HG02852 (cell line): ENCODE data around the gene KLF16.

Experiments
- ATAC-seq: cut with Tn5 transposase; IDR thresholded peaks from one replicate; pipeline ENCODE4 v1.9.1; 2021; ENCODE audit warnings: mild to moderate bottlenecking, moderate library complexity; ENCODE audit not compliant: unreplicated experiment

The KLF16 gene

DNA sequence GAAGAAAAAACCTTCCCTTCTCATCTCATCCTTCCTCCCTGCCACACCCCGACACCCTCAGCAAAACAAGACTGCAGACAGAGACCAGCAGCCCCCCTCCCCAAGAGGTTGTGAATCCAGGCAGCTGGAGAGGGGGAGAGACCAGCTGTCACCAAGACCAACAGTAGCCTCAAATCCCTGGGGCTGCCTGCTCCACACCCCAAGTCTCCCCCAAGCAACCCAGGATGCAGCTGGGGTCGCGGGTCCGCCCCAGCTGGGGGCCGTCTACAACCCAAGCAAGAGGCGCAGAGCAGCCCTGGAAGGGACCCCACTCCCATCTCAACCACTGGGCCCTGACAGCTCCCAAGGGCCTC is 7.1 kb downstream of the KLF16 start:
- ATAC-seq, result no peak

DNA sequence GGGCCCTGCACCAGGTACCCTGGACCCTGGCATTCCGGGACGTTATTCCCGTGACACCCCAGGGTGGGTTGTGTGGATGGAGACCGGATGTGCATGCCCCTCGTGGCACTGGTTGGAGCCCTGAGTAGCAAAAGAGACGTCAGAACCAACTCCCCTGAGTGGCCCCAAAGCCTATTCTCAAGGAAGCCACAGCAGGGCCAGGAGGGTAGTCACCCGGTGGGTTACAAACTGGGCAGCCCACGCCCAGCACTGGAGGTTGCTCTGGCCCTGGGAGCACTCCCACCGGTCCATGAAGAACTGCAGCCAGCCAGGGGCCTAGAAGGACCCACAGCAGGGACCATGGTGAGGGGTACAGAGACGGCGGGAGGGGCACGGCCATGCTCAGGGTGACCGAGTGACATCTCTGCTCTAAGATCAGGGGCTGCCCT is 7.5 kb downstream of the KLF16 start:
- ATAC-seq, result no peak

DNA sequence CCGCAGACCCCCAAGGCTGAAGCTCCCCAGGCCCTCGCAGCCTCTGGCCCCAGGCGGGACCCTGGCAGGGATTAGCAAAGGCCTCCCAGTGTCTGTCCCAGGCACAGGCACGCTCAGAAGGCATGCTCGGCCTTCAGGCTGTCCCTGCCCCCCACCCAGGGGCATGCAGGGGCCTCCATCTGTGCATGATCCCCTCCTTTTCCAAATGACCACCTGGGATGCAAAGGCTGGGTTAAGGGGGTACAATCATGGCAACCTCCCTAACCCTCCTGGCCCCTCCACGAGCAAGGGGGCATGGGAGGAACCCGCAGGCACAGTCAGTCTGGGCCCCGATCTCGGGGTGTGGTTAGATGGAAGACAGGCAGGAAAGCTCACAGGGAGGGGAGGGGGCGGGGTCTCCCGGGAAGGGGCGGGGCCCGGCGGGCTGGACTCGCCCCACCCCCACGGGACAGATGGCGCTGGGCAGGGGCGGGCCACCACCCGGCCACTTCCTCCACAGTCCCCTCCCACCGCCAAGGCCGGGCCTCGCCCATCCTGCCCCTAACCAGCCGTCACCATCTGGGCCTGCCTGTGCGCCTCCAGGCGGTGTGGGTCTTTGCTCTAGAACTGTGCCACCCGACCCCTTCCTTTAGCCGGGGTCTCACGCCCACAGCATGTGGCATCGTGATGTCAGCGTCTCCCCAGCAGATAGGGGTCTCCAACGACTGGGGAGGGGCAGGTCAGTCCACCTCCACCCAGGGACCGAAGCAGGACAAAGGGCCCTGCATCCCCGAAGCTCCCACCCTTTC is 8.1 kb downstream of the KLF16 start:
- no peak for ATAC-seq

DNA sequence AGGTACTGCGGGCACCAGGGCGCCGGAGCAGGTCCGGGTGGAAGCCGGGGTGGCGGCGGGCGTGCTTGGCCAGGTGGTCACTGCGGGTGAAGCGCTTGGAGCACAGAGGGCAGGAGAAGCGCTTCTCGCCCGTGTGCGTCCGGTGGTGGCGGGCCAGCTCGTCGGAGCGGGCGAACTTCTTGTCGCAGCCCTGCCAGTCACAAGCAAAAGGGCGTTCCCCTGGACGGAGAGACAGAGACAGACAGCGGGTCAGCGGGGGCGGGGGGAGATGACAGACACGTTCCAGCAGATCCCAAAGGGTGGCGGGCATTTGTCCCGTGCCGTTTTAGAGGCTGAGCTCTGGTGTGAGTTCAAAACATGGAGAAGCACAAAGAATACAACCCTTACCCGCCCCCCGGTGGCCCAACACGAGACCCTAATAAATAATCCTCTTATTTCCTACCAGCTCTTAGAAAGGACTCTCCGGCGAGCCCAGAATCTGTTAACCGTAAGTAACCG is 8.8 kb downstream of the KLF16 start:
- no peak for ATAC-seq

DNA sequence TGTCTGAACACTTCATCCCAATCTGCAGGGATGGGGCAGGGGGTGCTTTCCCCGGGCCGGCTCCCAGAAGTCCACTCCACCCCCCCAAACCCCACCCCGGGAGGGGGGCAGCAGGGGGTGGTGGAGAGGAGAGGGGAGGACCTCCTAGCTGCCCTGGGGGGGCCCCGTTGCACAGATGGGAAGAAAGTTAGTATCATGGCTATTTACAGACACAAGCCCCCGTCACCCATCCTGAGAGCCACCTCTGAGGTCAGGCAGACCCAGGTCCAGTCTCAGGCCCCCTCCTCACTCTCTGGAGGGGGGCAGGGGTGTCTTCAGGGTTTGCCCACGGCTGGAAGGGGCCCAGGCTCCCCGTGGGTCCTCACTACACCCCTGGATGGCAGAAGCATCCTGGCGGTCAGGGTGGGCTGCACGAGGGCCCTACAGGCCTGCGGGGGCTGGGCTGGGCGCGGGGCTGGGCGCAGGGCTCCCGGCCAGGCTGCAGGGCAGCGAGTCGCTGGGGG is 9.3 kb downstream of the KLF16 start:
- no peak for ATAC-seq

DNA sequence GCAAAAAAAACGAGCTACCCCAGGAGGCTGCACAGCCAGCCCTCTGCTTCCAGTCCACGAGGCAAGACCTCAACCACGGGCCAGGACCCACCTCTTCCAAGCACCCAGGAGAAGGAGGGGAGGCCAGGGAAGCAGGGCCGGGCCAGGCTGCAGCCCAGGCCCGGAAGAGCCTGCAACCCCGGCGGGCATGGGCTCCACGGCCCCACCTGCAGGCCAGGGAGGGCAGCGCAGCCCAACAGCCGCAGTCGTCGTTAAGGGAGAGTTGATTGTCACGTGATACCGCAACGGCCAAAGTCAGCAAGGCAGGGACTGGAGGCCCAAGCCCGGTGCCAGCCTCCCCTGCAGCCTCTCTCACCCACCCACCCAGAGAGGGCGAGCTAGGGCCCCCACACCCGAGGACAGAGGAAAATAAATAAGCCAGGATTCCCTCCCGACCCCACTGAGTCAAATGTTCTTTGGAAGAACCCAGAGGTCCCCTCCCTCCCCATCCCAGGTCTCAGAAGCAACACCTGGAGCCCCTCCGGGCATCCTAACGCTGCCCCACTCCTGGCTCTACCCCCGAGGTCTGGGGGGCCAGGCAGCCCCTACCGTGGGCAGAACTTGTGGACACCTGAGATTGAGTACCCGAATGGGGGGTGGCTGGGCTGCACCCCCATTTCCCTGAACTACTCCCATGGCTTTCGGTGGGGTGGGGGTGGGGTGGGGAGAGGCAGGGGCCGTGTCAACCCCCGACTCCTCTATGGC is 9.9 kb downstream of the KLF16 start:
- no peak for ATAC-seq

DNA sequence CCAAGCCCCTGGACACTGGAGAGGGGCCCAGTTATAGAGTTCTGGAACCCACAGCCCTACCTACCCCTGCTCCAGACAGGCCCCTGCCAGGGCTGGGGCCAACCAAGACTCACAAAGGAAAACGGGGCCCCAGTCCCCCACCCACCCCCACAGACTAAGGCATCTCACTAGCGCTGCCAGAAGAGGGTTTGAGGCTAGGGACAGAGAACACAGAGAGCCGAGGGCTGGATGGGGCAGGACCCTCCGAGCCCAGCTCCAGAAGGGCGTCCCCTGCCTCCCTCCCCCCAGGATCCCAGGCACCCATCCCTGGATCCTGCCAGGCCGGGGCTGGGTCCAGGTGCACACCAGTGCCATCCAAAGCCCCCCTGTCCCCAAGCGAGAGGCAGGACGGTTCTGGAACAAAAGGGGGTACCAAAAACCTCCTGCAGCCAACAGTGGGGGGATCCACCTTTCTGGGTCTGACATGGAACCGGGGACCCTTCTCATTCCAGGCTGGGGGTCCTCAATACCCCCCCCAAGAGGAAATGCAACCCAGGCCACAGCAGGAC is 10.7 kb downstream of the KLF16 start:
- no peak for ATAC-seq

DNA sequence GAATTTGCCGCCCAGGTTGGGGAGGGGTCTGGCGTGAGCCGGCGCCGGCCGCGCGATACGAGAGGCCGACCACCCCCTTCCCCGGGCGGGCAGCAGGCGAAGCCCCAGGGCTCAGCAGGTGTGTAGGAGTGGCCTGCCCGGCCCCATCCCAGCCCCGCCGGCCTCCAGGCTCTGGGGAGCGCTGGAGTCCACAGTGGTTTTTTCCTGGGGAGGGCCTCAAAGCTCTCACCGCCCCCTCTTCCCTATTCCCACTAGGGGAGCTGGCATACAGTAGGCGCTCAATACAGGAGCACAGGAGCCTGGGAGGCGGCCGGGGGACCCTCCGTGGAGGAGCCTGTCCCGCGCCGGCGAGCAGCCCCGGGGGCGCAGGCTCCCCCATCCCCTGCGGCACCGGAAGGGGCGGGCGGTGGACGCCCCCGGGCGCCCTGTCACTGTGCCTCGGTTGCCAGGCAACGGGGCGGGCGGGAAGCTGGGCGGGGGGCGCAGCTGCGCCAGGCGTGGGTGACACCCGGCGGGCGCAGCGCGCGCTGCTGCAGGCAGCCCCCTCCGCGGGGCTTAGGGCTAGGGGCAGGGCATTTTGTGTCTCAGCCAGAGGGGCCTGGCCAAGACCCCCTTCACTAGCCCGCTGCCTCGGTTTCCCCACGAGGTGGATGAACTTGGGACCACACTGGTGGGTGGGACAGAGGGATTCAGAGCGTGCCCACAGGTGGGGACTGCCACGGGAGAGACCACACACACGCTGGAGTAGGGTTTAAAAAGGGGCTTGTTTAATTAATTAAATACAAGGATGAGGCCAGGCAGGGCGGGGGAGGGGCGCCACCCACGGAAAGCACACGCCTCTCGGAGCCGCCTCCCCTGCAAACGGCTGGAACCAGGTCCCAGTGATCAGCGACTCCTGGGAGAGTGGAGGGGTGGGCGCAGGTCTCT is 11.5 kb downstream of the KLF16 start:
- ATAC-seq, result no peak

DNA sequence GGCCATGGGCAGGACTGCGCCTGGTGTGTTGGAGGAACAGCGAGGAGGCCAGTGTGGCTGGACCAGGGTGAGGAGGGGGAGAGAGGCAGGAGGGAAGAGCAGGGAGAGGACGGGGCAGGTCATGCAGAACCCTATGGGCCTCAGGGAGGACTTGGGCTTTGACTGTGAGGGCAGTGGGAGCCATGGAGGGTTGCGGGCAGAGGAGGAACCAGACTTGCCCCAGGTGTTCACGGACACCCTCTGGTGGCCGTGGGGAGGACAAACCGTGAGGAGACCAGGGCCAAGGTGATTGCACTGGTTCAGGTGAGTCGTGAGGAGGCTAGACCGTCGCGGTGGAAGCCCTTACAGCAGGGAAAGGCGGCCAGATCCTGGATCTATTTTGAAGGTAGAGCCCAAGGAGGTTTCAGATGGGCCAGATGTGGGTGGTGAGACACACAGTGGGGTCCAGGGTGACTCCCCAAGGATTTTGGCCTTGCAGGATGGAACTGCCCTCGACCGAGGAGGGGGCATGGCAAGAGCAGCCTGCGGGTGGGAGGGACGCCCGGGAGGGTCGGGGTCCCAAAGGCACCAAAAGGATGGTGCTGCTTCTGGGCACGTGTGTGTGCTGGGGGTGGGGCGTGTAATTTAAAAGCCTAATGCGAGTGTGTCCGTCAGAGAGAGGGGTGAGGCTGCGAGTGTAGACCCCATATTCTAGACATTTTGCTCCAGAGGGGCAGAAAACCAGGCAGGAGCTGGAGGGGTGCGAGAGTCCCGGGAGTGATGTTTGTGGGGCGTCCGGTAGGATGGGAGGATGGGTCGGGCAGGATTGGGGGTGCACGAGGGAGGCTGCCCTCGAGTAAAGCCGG is 12.3 kb downstream of the KLF16 start:
- no peak for ATAC-seq

DNA sequence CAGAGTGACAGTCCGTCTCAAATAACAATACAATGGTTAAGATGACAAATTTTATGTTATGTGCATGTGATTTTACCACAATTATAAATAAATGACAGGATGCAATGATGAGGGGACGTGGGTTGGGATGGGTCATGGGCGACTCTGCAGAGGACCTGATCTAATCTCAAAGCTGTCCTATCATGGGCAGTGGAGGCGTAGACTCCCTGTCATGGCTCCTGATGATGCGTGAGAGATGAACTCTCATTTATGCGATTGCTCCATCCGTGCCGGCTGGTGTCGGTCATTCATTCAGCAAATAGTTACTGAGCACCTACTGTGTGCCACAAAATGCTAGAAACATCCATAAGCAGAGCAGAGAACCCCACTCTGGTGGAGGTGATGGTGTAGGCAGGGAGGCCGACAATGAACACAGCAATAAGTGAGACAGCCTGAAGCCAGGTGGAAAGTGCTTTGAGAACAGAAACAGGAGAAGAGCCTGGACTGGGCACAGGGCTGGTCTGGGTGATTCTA is 13.4 kb downstream of the KLF16 start:
- no peak for ATAC-seq

DNA sequence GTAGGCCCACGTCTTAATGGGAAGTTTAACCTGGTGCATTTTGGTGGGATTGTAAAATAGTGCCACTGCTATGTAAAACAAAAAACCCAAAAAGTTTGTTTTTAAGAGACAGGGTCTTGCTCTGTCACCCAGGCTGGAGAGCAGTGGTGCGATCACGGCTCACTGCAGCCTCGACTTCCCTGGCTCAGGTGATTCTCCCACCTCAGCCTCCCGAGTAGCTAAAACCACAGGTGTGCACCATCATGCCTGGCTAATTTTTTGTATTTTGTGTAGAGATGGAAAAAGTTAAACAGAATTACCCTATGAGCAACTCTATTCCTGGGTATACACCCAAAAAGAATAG is 14.3 kb downstream of the KLF16 start:
- ATAC-seq, result no peak

DNA sequence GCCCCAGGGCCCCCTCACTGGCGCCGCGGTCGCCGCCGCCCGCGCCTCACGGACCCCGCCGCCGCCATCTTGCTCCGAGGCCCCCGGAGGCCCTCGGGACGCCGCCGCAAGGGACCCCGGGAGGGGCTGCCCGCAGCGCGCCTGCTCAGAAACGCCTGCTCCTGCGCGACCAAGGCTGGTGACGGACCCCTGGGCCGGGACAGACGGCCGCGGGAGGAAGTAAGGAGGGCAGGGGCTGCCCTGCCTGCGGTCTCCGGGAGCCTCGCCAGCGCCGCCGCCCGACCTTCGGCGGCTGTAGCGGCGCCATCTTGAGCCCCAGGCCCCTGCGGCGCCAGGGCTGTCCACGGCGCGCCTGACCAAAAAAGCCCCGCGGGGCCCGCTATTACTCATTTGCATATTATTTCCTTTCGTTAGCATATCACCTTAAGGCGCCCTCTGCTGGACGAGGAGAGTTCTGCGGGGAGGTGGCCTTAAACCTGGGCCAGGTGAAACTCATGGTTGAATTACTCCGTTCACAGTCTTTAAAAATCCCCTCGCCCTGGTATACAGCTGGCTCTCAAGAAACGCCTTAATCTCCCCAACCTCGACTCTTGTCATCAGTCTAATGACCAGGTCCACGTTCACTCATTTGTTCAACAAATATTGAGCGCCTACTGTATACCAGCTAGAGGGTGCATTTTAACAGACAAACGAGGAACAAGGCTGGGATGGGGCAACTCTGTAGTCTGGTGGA is 14.8 kb downstream of the KLF16 start, which contains the start of gene REXO1:
Gene REXO1, minus strand, starts transcription at position 85 of the 733 bp plus-strand sequence. CDS start 125 bp downstream, outside the sequence.
- ATAC-seq, result peak; percentile 57

DNA sequence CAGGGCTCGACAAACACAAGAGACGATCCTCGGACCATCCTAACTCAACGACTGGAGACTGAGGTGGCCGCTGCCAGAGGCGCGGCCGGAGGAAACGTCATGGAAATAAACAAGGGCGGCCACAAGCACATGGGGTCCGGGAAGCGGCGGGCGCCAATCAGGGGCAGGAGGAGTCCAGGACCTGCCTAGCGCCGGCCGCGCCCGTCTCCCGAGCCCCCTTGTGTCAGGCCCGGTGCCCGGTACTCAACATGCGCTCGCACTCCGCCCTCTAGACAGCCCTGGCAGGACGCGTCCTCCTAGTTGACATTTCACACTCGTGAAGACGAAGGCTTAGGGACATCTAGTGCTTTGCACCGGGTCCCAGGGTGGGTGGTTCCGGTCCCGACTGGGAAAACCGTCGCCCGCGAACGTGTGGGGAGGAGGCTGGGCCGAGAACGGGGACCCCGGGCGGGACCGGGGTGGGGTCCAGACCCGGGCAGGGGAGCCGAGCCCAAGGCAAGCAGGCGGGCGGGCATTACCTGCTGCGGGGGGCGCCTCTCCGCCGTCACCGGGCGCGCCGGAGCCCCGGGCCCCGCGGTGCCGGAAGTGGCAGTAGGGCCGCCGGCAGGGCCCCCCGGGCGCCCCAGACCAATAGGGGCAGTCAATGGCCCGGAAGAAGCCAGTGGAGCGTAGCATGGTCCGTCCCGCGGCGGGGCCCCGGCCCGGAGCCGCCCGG is 15.5 kb downstream of the KLF16 start:
- peak; percentile 27 for ATAC-seq

DNA sequence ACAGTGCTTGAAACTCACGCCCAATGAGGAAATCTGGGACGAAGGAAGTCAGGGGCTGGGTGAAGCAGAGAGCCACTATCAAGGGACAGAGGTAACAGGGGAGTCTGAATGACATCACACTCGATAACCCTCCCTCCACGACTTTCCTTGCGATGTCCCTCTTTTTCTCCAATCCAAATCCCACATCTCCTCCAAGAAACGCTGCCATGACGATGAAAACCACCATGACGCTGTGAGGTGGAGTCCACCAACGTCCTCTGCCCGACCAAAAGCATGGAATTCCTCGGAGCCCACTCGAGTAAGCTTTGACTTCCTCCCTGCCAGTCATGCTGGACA is 16.1 kb downstream of the KLF16 start:
- no peak for ATAC-seq

DNA sequence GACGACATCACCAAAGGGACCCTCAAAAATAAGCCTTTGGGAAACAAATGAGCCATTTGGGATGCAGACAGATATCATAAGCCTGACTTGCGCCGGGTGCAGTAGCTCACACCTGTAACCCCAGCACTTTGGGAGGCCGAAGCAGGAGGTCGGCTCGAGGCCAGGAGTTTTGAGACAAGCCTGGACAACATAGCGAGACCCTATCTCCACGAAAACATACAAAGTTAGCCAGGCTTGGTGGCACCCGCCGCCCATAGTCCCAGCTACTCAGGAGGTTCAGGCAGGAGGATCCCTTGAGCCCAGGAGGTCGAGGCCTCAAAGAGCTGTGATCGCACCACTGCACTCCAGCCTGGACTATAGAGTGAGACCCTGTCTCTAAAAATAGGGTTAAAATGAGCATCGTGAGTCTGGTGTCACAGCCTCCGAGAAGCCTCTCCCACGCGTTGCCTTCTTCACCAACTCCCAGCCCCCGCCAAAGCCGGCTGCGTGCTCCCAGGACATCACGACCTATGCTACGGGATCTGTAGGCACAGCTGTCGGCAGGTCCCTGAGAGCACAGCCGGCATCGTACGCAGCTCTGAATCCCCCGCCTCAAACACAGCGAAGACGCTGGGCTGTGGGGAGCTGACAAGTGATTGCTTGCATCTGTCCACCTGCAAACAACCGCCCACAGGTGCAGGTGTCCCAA is 16.7 kb downstream of the KLF16 start:
- no peak for ATAC-seq

DNA sequence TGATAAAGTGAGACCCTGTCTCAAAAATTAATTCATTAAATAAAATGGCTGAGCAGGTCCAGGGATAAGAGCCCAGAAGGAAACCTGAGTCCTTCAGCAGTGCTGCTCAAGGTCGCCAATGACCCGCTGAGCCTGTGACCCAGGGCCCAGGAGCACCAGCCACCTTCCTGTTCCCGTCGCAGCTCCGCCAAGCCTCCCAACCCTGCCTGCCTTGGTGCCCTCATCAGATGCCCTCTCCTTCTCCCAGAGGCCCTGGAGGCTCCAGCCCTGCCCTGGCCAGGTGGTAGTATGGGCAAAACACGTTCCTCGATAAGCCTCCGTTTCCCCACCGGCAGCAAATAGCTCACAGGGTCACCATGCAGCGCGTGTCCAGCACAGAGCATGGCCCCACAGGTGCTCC is 17.7 kb downstream of the KLF16 start:
- no peak for ATAC-seq

DNA sequence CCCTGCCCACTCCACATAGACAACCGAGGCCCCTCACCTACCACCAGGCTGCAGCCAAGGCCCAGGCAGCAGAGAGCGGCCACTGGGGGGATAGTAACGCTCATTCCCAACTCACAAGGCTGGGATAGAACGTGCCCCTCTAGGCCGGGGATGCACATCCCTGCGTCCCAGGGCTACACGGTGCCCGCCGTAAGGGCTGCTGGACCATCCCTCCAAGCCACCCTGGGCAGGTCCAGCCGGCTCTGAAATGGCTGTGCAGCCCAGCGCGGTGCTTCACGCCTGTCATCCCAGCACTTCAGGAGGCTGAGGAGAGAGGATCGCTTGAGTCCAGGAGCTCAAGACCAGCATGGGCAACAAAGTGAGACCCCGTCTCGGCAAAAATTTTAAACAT is 18.3 kb downstream of the KLF16 start:
- no peak for ATAC-seq
